A673 (cell line): ENCODE data around the gene SRMS. TPM values are rescaled to one million over a fixed set of nuclear protein-coding genes. Genes with fewer than 3 reads are reported as not detected.

Experiments used
- BruUV-seq: library from RNA; stranded (reverse); fragments of 400-500 nt; replicated peaks from 2 replicates; lab custom pipeline; 2021; lab: Mats Ljungman, UMichigan
- CTCF ChIA-PET: fragments of 300-600 bp; sonication (Branson Sonifier 250); formaldehyde crosslinking; loops from one replicate; lab custom pipeline; 2022; ENCODE audit warnings: antibody characterized with exemption; lab: Charles Lee
- POLR2A ChIA-PET: fragments of 300-600 bp; sonication (Branson Sonifier 250); formaldehyde crosslinking; loops from one replicate; lab custom pipeline; 2022; ENCODE audit warnings: antibody characterized with exemption; ENCODE audit not compliant: low non-redundant PET; lab: Charles Lee
- DNase-seq: peaks from one replicate; pipeline ENCODE4 v3.0.0-alpha.2; 2015; ENCODE audit warnings: low spot score
- H3K27ac ChIP-seq: fragments of 200-600 bp; sonication (generic); 2 replicates; pipeline ENCODE4 v1.5.1; 2016; ENCODE audit warnings: mixed run types, low read depth, mild to moderate bottlenecking, mixed read lengths, antibody characterized with exemption, low read length; ENCODE audit not compliant: poor library complexity, severe bottlenecking
- H3K27me3 ChIP-seq: fragments of 200-600 bp; sonication (generic); replicated peaks from 2 replicates; pipeline ENCODE4 v1.6.1; 2017; ENCODE audit warnings: mixed run types, low read depth, mild to moderate bottlenecking, mixed read lengths, antibody characterized with exemption, low read length; ENCODE audit not compliant: insufficient read depth, poor library complexity
- H3K36me3 ChIP-seq: fragments of 200-600 bp; sonication (generic); 2 replicates; pipeline ENCODE4 v1.6.1; 2016; ENCODE audit warnings: mixed run types, mild to moderate bottlenecking, mixed read lengths, antibody characterized with exemption, low read length; ENCODE audit not compliant: insufficient read depth, poor library complexity, severe bottlenecking
- H3K4me1 ChIP-seq: fragments of 200-600 bp; sonication (generic); 2 replicates; pipeline ENCODE4 v1.6.1; 2017; ENCODE audit warnings: mixed run types, mild to moderate bottlenecking, mixed read lengths, antibody characterized with exemption, low read length; ENCODE audit not compliant: insufficient read depth, poor library complexity, severe bottlenecking
- H3K4me3 ChIP-seq: fragments of 200-600 bp; sonication (generic); 2 replicates; pipeline ENCODE4 v1.5.1; 2016; ENCODE audit warnings: low read depth, mixed run types, mild to moderate bottlenecking, mixed read lengths, low read length; ENCODE audit not compliant: poor library complexity, severe bottlenecking
- H3K9me3 ChIP-seq: fragments of 200-600 bp; sonication (generic); 2 replicates; pipeline ENCODE4 v1.6.1; 2016; ENCODE audit warnings: mixed run types, low read depth, mild to moderate bottlenecking, mixed read lengths, antibody characterized with exemption, low read length; ENCODE audit not compliant: poor library complexity, severe bottlenecking
- CTCF ChIP-seq: fragments of 300-800, 200-600 bp; sonication (generic); conservative IDR thresholded peaks from 2 replicates; pipeline ENCODE4 v1.5.1; 2017; ENCODE audit warnings: low read depth, mild to moderate bottlenecking, antibody characterized with exemption, low read length, moderate library complexity, mixed read lengths
- EZH2 ChIP-seq: fragments of 200-600 bp; sonication (generic); IDR thresholded peaks from 2 replicates; pipeline ENCODE4 v1.6.1; 2017; ENCODE audit warnings: borderline replicate concordance, low read depth, mild to moderate bottlenecking, mixed read lengths, antibody characterized with exemption, low read length; ENCODE audit not compliant: poor library complexity, severe bottlenecking
- intact Hi-C: fragments of 100-400 bp; cut with micrococcal nuclease; formaldehyde crosslinking; loops from one replicate; pipeline ENCODE4 v1.10.0; 2022; ENCODE audit not compliant: unreplicated experiment
- total RNA-seq: library from RNA; stranded (reverse); gene quantifications from 2 replicates; pipeline ENCODE4 v1.2.3, GENCODE V29; 2021

SRMS gene
- total RNA-seq, 1 experiment from 2014 or later: not detected

- intact Hi-C loops: no loop called here
Observed at GRCh38 chr20:63492518-63492917, 55.0 kb downstream of the SRMS start.

GRCh38 chr20:63491635-63492230, 55.8 kb downstream of the SRMS start:
- Histone ChIP-seq H3K4me1 (no peaks in the 10 kb centered on the region), H3K36me3 (no peaks in the 10 kb centered on the region), H3K27me3 (peaks cover 20% of the 10 kb centered on the region), H3K9me3 (no peaks in the 10 kb centered on the region), H3K27ac (no peak overlapping the region), H3K4me3 (no peak overlapping the region)
- no peak for DNase-seq
- CTCF ChIA-PET: no interaction called here
- no TSS peak for BruUV-seq
- intact Hi-C loops: no loop called here
- POLR2A ChIA-PET: no interaction called here
- TF ChIP-seq EZH2 (no peak), CTCF (no peak)

More at GRCh38 chr20:63492518-63492917, 55.0 kb downstream of the SRMS start:
- CTCF ChIA-PET: no interaction called here
- Histone ChIP-seq H3K36me3 (no peaks in the 10 kb centered on the region), H3K9me3 (no peaks in the 10 kb centered on the region), H3K4me3 (no peak overlapping the region), H3K4me1 (no peaks in the 10 kb centered on the region), H3K27ac (no peak overlapping the region), H3K27me3 (peaks cover 14% of the 10 kb centered on the region)
- TF ChIP-seq CTCF: no peak
- no peak for TF ChIP-seq EZH2
- BruUV-seq: no TSS peak
- no peak for DNase-seq
- POLR2A ChIA-PET: no interaction called here

- H3K27me3 ChIP-seq: peaks cover 20% of the 10 kb centered on the region
- no TSS peak for BruUV-seq
- no peak for TF ChIP-seq EZH2
- no peak for TF ChIP-seq CTCF
- H3K36me3 ChIP-seq: no peaks in the 10 kb centered on the region
- no peaks in the 10 kb centered on the region for H3K4me1 ChIP-seq
- ChIA-PET POLR2A (no interaction called here), CTCF (no interaction called here)
- H3K27ac ChIP-seq: no peak overlapping the region
- intact Hi-C loops: no loop called here
- DNase-seq: no peak
- no peak overlapping the region for H3K4me3 ChIP-seq
- H3K9me3 ChIP-seq: no peaks in the 10 kb centered on the region
Observed at GRCh38 chr20:63491078-63491477, 56.5 kb downstream of the SRMS start.

Other genes with a start within 250 kb of the SRMS start
- 0.26 and 1.6 TPM in 2 replicates for gene CHRNA4, start 186.4 kb downstream of the SRMS start, total RNA-seq
- gene KCNQ2, start 75.1 kb downstream of the SRMS start, total RNA-seq: 6.6 and 15.1 TPM in 2 replicates
- 7.5 and 13.7 TPM in 2 replicates for gene EEF1A2, start 48.7 kb downstream of the SRMS start, total RNA-seq
- gene PPDPF, start 27.0 kb downstream of the SRMS start, total RNA-seq: 148 and 176 TPM in 2 replicates
- not detected in 2 replicates for gene PTK6, start 10.4 kb downstream of the SRMS start, total RNA-seq
- 0.21 and 0.37 TPM in 2 replicates for gene FNDC11, start 6.4 kb upstream of the SRMS start, total RNA-seq
- 21.0 and 27.2 TPM in 2 replicates for gene HELZ2, start 26.5 kb upstream of the SRMS start, total RNA-seq
- gene GMEB2, start 79.4 kb upstream of the SRMS start, total RNA-seq: 12.8 and 14.2 TPM in 2 replicates
- 115 and 128 TPM in 2 replicates for gene STMN3, start 105.7 kb upstream of the SRMS start, total RNA-seq
- gene RTEL1, start 110.6 kb upstream of the SRMS start, total RNA-seq: 45.6 and 47.8 TPM in 2 replicates
- gene TNFRSF6B, start 148.9 kb upstream of the SRMS start, total RNA-seq: not detected in 2 replicates
- gene ARFRP1, start 160.2 kb upstream of the SRMS start, total RNA-seq: 38.9 and 41.1 TPM in 2 replicates
- gene ZGPAT, start 160.3 kb upstream of the SRMS start, total RNA-seq: 28.2 and 28.3 TPM in 2 replicates
- gene LIME1, start 188.9 kb upstream of the SRMS start, total RNA-seq: 15.1 and 16.3 TPM in 2 replicates
- gene SLC2A4RG, start 192.0 kb upstream of the SRMS start, total RNA-seq: 45.8 and 71.0 TPM in 2 replicates